T-helper 22 cell (primary cell): ENCODE results near the gene RASSF4.

Source experiments
- DNase-seq: peaks from one replicate; pipeline ENCODE4 v3.0.0-alpha.2; 2020; ENCODE audit warnings: low read depth

The RASSF4 gene

GRCh38 chr10:44990302-44990655, 30.7 kb downstream of the RASSF4 start:
- DNase-seq = no peak

- no peak for DNase-seq
Measured at GRCh38 chr10:44990965-44991364, 31.4 kb downstream of the RASSF4 start.

DNA sequence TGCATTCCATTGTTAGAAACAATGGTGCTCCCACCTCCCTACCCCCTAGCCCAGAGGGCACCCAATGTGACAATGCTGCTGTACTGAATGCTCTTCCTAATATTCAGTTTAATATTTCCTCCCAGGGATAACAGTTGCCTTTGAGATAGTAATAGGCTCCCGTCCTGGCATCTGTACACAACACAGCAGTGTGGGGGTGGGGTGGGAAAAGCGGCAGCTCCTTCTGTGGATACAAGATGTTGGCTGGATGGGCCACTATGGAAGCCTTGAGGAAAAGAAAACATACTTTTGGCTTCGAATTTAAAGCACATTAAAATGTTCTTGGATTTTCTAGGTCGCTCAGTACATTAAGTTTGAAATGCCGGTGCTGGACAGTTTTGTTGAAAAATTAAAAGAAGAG, 32.0 kb downstream of the RASSF4 start:
- DNase-seq = no peak

GRCh38 chr10:44992070-44992731, 32.6 kb downstream of the RASSF4 start:
- no peak for DNase-seq

GRCh38 chr10:44992732-44993225, 33.2 kb downstream of the RASSF4 start:
- no peak for DNase-seq

DNA sequence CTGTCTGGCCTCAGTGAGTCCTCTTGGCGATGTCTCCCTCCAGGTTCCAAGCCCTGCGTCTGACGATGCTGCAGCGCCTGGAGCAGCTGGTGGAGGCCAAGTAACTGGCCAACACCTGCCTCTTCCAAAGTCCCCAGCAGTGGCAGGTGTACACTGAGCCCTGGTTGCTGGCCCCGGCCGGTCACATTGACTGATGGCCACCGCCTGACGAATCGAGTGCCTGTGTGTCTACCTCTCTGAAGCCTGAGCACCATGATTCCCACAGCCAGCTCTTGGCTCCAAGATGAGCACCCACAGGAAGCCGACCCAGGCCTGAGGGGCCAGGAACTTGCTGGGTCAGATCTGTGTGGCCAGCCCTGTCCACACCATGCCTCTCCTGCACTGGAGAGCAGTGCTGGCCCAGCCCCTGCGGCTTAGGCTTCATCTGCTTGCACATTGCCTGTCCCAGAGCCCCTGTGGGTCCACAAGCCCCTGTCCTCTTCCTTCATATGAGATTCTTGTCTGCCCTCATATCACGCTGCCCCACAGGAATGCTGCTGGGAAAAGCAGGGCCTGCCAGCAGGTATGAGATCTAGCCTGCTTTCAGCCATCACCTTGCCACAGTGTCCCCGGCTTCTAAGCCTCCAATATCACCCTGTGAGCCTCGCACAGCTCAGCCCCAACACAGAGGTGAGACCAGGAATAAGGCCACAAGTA, 33.8 kb downstream of the RASSF4 start:
- DNase-seq = no peak

DNA sequence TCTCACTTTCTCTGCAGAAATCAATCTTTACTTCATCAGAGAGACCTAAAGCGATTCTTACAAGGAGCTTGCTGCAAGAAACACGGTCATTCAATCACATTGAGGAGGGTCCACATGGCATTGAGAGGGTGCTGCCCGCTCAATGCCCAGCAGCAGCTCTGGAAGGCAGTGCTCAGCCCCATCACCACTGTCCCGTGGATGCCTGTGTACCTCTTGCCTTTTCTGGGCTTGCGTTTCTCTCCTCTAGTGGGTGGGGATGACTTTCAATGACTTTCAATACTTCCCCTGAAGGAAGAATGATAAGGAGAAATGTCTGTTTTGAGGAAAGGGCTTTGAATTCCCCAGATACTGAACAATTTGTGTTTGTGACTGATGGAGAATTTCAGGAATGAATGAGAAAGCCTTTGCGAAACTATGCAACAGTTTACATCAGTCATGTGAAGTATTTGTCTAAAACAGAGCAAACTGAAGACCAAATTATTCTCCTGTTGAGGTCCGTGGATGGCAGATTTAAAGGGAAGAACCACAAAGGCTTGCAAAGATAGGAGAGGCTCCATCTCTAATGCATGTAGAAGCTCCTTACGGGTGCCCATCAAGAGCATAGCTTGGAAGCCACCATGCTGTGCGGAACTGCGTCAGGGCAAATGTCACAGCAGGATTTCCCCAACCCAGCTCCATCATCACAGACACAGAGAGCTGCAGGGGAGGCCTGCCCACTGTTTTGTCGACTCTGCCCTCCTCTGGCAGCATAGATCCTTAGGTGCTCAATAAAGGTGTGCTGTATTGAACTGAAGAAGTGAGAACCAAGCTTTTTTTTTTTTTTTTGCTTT, 34.5 kb downstream of the RASSF4 start:
- DNase-seq = no peak

- DNase-seq = no peak
Measured at GRCh38 chr10:44994752-44995530, 35.3 kb downstream of the RASSF4 start.

DNA sequence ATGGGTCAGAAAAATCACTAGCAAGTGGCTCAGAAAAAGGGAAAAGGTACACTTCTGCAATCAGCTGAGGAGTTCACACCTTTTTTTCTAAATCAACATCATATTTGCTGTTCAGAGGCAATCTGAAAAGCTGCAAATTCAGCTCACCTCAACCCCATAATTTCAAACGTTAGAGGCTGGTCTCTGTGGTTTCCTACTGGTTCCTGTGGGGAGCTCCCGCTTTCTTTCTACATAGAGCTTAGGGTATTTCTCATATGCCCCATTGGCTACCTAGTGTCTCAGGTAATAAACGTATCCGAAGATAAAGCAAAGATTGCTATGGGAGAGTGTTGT, 35.9 kb downstream of the RASSF4 start:
- no peak for DNase-seq

DNA sequence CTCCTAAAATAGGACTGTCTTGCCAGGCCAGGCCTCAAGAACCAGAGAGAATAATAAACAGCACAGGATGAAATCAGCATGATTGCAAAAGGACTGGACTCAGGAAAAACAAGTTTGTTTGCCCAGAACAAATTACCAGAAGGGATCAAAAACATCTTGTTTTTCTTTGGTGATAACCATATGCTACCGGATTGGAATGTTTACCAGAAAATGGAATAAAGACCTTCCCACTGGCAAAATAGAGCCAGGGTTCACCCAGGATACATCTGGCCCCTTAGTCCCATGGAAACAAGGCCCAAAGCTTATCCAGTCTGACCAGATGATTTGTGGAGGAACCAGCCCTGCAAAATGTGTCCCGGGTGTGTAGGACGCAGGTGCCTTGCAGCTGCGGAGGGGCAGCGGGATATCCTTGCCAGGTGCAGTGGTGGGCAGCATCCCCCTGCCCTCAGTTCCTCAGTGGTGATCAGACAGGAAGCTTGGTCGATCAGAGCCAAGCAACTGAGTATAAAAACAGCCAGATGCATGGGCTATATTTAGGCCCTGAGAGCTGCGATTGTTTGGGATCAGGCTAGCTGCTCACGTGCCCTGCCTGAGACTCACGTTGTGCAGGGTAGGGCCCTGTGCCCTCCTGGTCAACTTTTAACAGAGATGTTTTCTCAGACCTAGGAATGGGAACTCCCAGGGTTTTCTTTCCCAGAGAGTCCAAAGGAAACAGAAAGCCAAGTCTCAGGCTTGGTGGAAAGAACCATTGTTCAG, 36.5 kb downstream of the RASSF4 start:
- DNase-seq = no peak

- DNase-seq = no peak
Measured at GRCh38 chr10:44997105-44997748, 37.6 kb downstream of the RASSF4 start.

DNA sequence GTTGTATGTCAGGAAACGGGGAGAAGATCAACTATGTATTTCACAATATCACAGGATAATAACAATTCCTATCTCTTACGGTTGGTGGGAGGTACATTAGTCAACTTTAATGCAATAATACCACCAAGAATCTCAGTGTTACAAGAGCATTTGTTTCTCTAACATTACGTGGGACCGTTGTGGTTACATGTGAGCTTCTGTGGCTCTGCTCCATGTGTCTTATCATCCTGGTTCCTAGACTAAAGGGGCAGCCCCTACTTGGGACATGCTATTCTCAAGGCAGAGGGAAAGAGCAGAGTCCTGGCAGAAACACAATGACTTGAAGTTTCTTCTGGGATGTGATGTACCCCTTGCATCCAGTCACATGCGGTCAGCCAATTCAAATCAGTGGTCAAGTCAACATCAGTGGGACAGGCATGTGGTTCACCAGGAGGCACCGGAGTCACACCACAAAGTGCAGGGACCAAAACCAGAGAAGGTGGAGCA, 38.6 kb downstream of the RASSF4 start:
- DNase-seq = no peak

DNA sequence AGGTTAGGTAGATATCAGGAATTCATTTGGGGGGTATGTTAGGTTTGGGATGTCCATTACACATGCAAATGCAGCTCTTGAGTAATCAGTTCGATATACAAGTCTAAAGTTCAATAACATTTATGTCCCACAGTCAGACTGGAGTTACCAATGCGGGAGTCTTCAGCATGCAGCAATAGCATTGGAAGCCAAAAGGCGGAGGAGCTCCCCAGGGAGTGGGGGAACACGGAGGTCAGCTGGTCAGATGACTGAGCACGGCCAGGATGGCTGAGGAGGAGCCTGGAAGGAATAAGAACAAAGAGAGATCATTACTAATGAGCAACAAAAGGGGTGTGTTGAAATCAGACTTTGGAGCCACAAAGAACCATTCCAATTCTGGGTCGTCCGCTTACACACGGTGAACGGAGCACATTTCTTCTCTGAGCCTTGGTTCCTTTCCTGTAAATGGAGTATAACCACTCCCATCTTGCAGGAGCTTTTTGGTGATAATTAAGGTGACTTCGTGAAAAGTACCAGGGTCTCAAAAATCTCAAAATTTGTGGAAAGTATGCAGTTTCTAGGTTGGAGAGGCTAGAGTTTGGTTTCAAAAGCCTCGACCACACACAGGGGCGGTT, 40.6 kb downstream of the RASSF4 start:
- no peak for DNase-seq

DNA sequence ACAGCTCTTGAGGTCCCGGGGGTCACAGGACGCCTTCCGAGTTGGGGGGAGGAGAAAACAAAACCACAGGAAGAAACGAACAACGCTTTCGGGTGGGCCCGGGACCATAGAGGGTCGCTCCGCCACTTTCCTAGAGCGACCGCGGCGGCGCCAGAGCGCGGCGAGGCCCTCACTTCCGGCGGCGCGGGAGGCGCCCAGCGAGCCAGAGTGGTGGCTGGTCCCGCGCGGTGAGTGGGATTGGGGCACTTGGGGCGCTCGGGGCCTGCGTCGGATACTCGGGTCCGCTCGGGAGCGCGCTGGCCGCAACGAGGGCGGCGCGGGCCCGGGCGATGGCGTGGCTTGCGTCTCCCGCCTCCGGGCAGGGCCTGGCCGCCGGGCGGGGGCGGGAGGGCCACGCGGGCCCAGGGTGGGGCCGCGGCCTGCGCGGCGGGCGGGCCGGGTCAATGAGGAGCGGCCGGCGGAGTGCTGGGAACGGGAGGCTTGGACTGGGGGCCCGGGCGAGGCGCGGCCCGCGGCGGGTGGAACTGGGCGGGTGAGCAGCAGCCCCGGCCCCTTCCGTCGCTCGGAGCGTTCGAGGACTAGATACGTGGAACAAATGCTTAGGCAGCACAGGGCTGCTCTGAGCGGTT, 41.3 kb downstream of the RASSF4 start, which contains the start of gene ZNF22:
ZNF22 (plus strand) TSS at position 172 of the 629 bp plus-strand sequence. CDS start 2,446 bp downstream, outside the sequence.
- DNase-seq = peak; percentile 30

- no peak for DNase-seq
Measured at GRCh38 chr10:45001381-45002148, 42.0 kb downstream of the RASSF4 start.

- no peak for DNase-seq
Measured at GRCh38 chr10:45003432-45004000, 43.9 kb downstream of the RASSF4 start.

DNA sequence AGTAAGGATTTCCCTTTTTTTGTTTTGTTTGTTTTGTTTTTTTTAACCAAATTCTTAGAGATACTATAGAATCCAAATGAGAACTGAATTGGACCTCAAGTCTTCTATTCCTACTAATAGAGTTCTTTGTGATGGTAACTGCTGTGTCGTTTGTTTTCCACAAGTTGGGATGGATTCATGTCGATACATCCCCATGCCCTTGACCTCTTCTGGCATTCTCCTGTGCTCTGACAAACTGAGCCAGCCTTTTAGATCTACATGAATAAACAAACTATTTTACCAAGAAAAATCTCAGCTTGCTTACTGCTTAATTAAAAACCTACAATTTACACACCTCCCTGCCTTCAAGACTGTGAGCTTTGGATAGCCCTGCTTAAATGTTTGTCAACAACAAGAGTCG, 45.1 kb downstream of the RASSF4 start:
- no peak for DNase-seq

DNA sequence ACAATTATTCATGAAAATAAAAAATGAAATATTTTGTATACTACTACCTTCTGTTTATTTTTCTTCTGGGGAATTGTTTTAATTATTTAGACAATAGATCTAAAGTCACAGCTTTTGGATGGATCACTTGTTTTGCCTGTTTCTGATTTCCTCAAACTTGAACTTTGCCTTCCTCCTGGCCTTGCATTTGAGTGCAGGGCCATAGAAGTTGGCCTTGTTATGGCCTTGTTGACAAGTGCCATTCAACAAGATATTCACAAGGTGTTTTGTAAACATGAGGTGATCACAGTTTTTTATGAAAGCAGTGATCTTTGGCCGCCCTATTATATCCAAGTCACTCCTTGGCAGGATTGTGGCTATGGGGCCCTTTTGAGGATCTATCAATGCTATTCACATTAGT, 45.7 kb downstream of the RASSF4 start:
- DNase-seq = no peak
